Prostate gland (tissue), 2 donors: ENCODE measurements around the gene FGF1. TPM values are rescaled to one million over a fixed set of nuclear protein-coding genes. Genes with fewer than 3 reads are reported as not detected.

Experiments
- DNase-seq: peaks from one replicate; pipeline ENCODE4 v3.0.0-alpha.2; 2019; ENCODE audit warnings: low spot score
- H3K27ac ChIP-seq, 2 donors: fragments of 200-600 bp; sonication (generic); 2 replicates each; pipeline ENCODE4 v1.5.1; 2017 to 2019
- H3K27me3 ChIP-seq: fragments of 200-600 bp; sonication (generic); replicated peaks from 2 replicates; pipeline ENCODE4 v1.5.1; 2019; ENCODE audit not compliant: insufficient read depth
- H3K36me3 ChIP-seq, 2 donors: fragments of 200-600 bp; sonication (generic); 1 replicate in 1 of 2; 2 replicates in 1 of 2; pipeline versions ENCODE4 v1.5.1 to v1.8.1; 2017 to 2019
- H3K4me1 ChIP-seq: fragments of 200-600 bp; sonication (generic); replicated peaks from 2 replicates; pipeline ENCODE4 v1.5.1; 2019
- H3K4me3 ChIP-seq, 2 donors: fragments of 200-600 bp; sonication (generic); 2 replicates each; pipeline ENCODE4 v1.5.1; 2017 to 2019
- H3K9me3 ChIP-seq: fragments of 200-600 bp; sonication (generic); 2 replicates; pipeline ENCODE4 v1.5.1; 2017
- POLR2A ChIP-seq: fragments of 450-650 bp; IDR thresholded peaks from one replicate; pipeline ENCODE4 v1.6.1; 2016; ENCODE audit warnings: antibody characterized with exemption, mild to moderate bottlenecking
- POLR2AphosphoS5 ChIP-seq: sonication (generic); formaldehyde crosslinking; IDR thresholded peaks from one replicate; pipeline ENCODE4 v1.6.1; 2017; ENCODE audit warnings: antibody characterized with exemption
- WGBS: methylation state at CpG from one replicate; pipeline ENCODE4 v1.1.5; 2018; 5-methylcytosine and 5-hydroxymethylcytosine counted together
- intact Hi-C: fragments of 100-400 bp; cut with DNase I; formaldehyde crosslinking; loops from one replicate; pipeline ENCODE4 v1.14.2; 2022
- total RNA-seq, 2 donors: library from RNA; depleted of rRNA; stranded (reverse); fragments of >200 nt; gene quantifications; one replicate each; pipeline ENCODE4 v1.1.0, GENCODE V29; 2016
- TF ChIP-seq, protein P1 (sequence below), 4 experiments: fragments of 200-600 bp in 2 of 4; fragments of 450-650 bp in 2 of 4; sonication (generic) in 2 of 4; IDR thresholded peaks; 1 replicate in 3 of 4; 2 replicates in 1 of 4; pipeline ENCODE4 v1.5.1; 2016 to 2019; ENCODE audit warnings: antibody characterized with exemption in 4 of 4, mild to moderate bottlenecking in 2 of 4, moderate library complexity in 2 of 4

The FGF1 gene
- total RNA-seq, 2 donors from 2014 or later: 2.0 to 9.4 TPM

DNA sequence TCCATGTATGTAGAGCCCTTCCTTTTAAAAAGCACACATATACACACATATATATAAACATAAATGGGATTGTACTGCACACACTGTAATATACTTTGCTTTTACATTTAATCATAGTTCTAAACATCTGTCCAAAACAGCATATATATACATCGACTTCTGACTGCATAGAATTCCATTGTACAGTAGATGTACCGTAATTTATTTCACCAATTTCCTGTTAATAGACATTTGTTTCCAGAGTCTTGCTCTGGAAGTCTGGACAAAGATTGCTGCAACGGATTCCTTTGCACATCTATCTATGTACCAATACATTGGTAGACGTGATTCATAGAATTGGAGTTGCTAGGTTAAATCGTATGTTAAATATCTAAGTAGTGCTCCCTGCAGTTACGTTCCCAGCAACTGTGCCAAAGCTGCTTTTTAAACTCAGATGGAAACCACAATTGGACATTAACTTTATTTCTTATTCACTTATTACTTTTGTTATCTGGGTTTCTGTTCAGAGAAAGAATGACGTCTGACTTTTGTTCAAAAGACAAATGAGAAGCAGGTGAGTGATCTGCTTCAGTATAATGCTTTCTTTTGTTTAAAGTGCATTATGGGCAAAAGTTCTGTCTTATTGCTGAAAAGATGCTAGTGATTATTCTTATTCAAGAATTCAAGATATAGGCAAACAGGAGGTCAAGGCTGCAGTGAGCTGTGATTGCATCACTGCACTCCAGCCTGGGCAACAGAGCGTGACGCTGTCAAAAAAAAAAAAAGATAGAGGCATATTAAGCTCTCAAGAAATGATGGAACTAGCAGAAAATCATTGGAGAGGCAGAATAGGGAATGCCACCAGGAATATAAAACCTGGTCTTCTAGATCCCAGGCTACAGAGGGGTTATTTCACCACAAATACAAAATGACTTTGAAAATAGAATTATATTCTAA lies 138.2 kb downstream of the FGF1 start:
- H3K27ac ChIP-seq: no peak overlapping the region

DNA sequence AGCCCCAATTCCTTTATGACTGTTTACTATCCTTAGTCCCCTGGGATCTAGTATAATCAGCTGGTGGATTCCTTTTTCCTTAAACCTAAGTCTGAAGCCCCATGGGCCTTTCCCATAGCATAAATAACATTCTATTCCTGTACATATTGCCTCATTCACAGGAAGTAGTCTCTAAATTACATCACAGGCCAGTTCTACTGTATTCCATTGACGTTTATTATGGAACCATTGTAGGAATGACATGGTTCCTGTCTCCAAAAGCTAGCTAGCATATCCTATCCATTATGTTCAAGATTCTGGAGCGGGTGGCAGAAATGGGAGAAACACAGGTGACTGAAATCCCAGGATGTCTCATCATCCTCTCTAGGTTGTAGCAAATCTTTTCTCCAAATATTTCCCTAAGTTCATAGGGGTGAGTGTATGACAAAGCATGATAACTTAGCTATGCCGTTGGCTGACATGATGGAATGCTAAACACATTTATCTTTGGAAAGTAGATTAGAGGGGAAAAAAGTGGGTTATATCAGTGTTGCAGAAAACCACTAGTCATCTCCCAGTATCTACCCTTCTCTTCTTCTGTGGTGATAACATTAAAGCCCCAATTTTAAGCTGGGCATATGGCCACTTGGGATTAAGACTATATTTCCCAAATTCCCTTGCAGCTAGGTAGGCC lies 140.1 kb downstream of the FGF1 start:
- WGBS: 83% methylated on average over 3 of the region's 3 CpGs
- intact Hi-C loops: loop anchor here (10.0 kb wide), 1 partner anchor 221 kb away; the partner anchor contains the start of gene SPRY4
- H3K27me3 ChIP-seq: no peaks in the 10 kb centered on the region
- no peaks in the 10 kb centered on the region for H3K4me1 ChIP-seq
- H3K9me3 ChIP-seq: no peaks in the 10 kb centered on the region
- TF ChIP-seq POLR2A: no peak
- no peak for TF ChIP-seq POLR2AphosphoS5
- TF ChIP-seq, protein P1, sequence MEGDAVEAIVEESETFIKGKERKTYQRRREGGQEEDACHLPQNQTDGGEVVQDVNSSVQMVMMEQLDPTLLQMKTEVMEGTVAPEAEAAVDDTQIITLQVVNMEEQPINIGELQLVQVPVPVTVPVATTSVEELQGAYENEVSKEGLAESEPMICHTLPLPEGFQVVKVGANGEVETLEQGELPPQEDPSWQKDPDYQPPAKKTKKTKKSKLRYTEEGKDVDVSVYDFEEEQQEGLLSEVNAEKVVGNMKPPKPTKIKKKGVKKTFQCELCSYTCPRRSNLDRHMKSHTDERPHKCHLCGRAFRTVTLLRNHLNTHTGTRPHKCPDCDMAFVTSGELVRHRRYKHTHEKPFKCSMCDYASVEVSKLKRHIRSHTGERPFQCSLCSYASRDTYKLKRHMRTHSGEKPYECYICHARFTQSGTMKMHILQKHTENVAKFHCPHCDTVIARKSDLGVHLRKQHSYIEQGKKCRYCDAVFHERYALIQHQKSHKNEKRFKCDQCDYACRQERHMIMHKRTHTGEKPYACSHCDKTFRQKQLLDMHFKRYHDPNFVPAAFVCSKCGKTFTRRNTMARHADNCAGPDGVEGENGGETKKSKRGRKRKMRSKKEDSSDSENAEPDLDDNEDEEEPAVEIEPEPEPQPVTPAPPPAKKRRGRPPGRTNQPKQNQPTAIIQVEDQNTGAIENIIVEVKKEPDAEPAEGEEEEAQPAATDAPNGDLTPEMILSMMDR (IDR thresholded peaks at IDR 0.05): no peak
- no peak overlapping the region for H3K27ac ChIP-seq
- H3K4me3 ChIP-seq: no peak overlapping the region
- no peaks in the 10 kb centered on the region for H3K36me3 ChIP-seq
- no peak for DNase-seq

More for the DNA sequence above, 138.2 kb downstream of the FGF1 start:
- TF ChIP-seq, protein P1 (IDR thresholded peaks at IDR 0.05): no peak
- TF ChIP-seq POLR2AphosphoS5 (no peak), POLR2A (no peak)
- Histone ChIP-seq H3K27me3 (no peaks in the 10 kb centered on the region), H3K4me1 (no peaks in the 10 kb centered on the region), H3K9me3 (no peaks in the 10 kb centered on the region), H3K36me3 (no peaks in the 10 kb centered on the region), H3K4me3 (no peak overlapping the region)
- DNase-seq: no peak
- intact Hi-C loops: loop anchor here (2.0 to 10.0 kb wide), 2 partner anchors 223 to 395 kb away; partner anchors contain the start of gene SPRY4
- 93% methylated on average over 9 of the region's 9 CpGs for WGBS

DNA sequence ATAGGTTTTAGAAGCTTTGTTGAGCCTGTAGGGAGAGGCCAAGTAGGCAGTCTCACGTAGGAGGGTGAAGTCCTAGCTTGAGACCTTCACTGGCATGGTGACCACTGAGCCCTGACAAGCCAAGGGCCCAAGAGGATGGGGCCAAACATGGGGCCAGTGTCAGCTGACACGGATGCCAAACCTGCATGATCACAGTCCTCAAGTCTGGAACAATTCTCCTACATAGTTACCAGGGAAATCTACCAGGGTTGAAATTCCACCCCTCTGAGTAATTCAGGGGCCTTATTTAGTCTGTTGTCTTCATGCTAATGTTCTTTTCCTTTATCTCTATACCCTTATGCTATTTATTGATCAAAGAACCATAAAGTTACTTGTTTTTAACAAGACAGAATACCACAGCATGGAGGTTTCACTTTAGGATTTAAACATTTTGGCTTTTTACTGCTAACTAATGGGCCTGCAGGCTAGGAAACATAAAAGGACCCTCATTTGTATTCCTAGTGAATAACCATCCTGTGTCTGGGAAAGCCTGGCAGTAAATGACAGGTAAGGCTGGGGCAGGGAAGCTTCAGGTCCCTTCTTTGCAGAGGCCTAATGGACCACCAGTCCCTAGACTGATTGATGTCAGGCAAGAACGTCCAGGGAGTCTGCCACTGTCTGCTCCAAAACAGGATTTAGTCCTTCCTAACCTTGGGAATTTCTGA lies 140.8 kb downstream of the FGF1 start:
- no peaks in the 10 kb centered on the region for H3K9me3 ChIP-seq

DNA sequence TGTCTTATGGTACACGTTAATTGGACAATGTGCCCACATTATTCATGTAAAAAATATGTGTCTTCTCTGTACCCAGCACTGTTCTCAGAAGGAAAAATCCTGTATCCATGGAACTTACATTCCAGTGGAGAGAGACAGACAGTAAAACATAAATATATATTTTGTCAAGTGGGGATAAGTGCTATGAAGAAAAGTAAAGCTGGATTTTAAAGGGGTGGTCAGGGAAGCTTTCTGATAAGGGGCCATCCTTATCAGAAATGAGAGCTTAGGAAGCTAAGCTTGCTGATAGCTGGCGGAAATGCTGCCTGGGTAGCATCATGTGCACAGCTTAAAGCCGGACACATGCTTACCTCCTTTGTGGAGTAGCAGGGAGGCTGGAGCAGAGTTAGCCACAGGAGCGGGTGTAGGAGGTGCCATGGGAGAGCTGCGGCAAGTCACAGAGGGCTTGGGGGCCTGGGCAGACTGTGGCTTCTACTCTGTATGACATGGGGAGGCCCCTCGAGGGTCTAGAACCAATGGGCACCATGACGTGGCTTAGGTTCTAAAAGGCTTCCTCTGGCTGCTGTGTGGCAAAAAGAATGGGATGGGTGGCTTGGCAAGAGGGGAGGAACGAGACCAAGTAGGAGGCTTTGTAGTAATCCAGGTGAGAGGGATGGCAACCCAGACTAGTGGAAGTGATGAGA lies 141.7 kb downstream of the FGF1 start:
- intact Hi-C loops: loop anchor here (10.0 kb wide), 1 partner anchor 219 kb away; the partner anchor contains the start of gene SPRY4
- Histone ChIP-seq H3K27ac (no peak overlapping the region), H3K36me3 (no peaks in the 10 kb centered on the region)

More for the DNA sequence above, 140.8 kb downstream of the FGF1 start:
- no peaks in the 10 kb centered on the region for H3K27me3 ChIP-seq
- H3K4me1 ChIP-seq: no peaks in the 10 kb centered on the region
- no peak for DNase-seq
- 79% methylated on average over 3 of the region's 3 CpGs for WGBS
- no peak overlapping the region for H3K27ac ChIP-seq
- no peak overlapping the region for H3K4me3 ChIP-seq
- intact Hi-C loops: loop anchor here (10.0 kb wide), 1 partner anchor 220 kb away; the partner anchor contains the start of gene SPRY4
- TF ChIP-seq, protein P1 (IDR thresholded peaks at IDR 0.05): no peak
- no peak for TF ChIP-seq POLR2AphosphoS5
- no peak for TF ChIP-seq POLR2A
- H3K36me3 ChIP-seq: no peaks in the 10 kb centered on the region

More for the DNA sequence above, 141.7 kb downstream of the FGF1 start:
- H3K9me3 ChIP-seq: no peaks in the 10 kb centered on the region
- H3K27me3 ChIP-seq: no peaks in the 10 kb centered on the region
- no peaks in the 10 kb centered on the region for H3K4me1 ChIP-seq
- DNase-seq: no peak
- H3K4me3 ChIP-seq: no peak overlapping the region
- TF ChIP-seq, protein P1 (IDR thresholded peaks at IDR 0.05): no peak
- TF ChIP-seq POLR2A (no peak), POLR2AphosphoS5 (no peak)
- WGBS: 85% methylated on average over 8 of the region's 8 CpGs
